ENCODE measurements around the gene CARS2.
"Not testable (repeated sequence)": the region's sequence is repeated elsewhere in the genome, so short reads cannot be mapped to it uniquely, and the experiment has no call there.

Gene CARS2

GRCh38 chr13:110682746-110683145 lies 23.2 kb downstream of the CARS2 start:
- DNase-seq (ENCODE audit: low spot score): no peak

GRCh38 chr13:110681868-110682550 lies 23.9 kb downstream of the CARS2 start:
- no peak for DNase-seq (ENCODE audit: low spot score)

- DNase-seq (ENCODE audit: low spot score): no peak
Observed at GRCh38 chr13:110680852-110681251, 25.1 kb downstream of the CARS2 start.

GRCh38 chr13:110677731-110678545 lies 28.0 kb downstream of the CARS2 start:
- no peak for DNase-seq (ENCODE audit: low spot score)

- no peak for DNase-seq (ENCODE audit: low spot score)
Observed at GRCh38 chr13:110676595-110677587, 29.0 kb downstream of the CARS2 start.

GRCh38 chr13:110669814-110670213 lies 36.1 kb downstream of the CARS2 start:
- not testable (repeated sequence) for DNase-seq (ENCODE audit: low spot score)

- DNase-seq (ENCODE audit: low spot score): peak; percentile 33
Observed at GRCh38 chr13:110669036-110669435, 36.9 kb downstream of the CARS2 start.

- peak; percentile 30 for DNase-seq (ENCODE audit: low spot score)
Observed at GRCh38 chr13:110666255-110666533, 39.7 kb downstream of the CARS2 start.

GRCh38 chr13:110665491-110666254 lies 40.2 kb downstream of the CARS2 start:
- DNase-seq (ENCODE audit: low spot score): peak; percentile 40

- DNase-seq (ENCODE audit: low spot score): peak; percentile 20
Observed at GRCh38 chr13:110664673-110665072, 41.2 kb downstream of the CARS2 start.

- peak; percentile 37 for DNase-seq (ENCODE audit: low spot score)
Observed at GRCh38 chr13:110664041-110664440, 41.9 kb downstream of the CARS2 start.

- peak; percentile 23 for DNase-seq (ENCODE audit: low spot score)
Observed at GRCh38 chr13:110663491-110663890, 42.4 kb downstream of the CARS2 start.

GRCh38 chr13:110662777-110663443 lies 43.0 kb downstream of the CARS2 start:
- DNase-seq (ENCODE audit: low spot score): peak; percentile 57

GRCh38 chr13:110662091-110662490 lies 43.8 kb downstream of the CARS2 start:
- DNase-seq (ENCODE audit: low spot score): peak; percentile 57

GRCh38 chr13:110661256-110661655 lies 44.7 kb downstream of the CARS2 start:
- no peak for DNase-seq (ENCODE audit: low spot score)

- not testable (repeated sequence) for DNase-seq (ENCODE audit: low spot score)
Observed at GRCh38 chr13:110658218-110658911, 47.6 kb downstream of the CARS2 start.

- peak; percentile 36 for DNase-seq (ENCODE audit: low spot score)
Observed at GRCh38 chr13:110657196-110657595, 48.7 kb downstream of the CARS2 start.

- DNase-seq (ENCODE audit: low spot score): no peak
Observed at GRCh38 chr13:110653851-110654250, 52.1 kb downstream of the CARS2 start.

GRCh38 chr13:110653271-110653670 lies 52.6 kb downstream of the CARS2 start:
- DNase-seq (ENCODE audit: low spot score): no peak

- no peak for DNase-seq (ENCODE audit: low spot score)
Observed at GRCh38 chr13:110652764-110653163, 53.2 kb downstream of the CARS2 start.

Measured in left forelimb (tissue), 1 donor.